GM18861 (cell line): ENCODE data around the gene PTPN20.
"Not testable (repeated sequence)": the region's sequence is repeated elsewhere in the genome, so short reads cannot be mapped to it uniquely, and the experiment has no call there.

Experiments used
- ATAC-seq: cut with Tn5 transposase; IDR thresholded peaks from one replicate; pipeline ENCODE4 v1.9.1; 2021; ENCODE audit not compliant: unreplicated experiment

PTPN20 gene, protein sequence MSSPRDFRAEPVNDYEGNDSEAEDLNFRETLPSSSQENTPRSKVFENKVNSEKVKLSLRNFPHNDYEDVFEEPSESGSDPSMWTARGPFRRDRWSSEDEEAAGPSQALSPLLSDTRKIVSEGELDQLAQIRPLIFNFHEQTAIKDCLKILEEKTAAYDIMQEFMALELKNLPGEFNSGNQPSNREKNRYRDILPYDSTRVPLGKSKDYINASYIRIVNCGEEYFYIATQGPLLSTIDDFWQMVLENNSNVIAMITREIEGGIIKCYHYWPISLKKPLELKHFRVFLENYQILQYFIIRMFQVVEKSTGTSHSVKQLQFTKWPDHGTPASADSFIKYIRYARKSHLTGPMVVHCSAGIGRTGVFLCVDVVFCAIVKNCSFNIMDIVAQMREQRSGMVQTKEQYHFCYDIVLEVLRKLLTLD

GRCh38 chr10:46911144-46911876 is at the start of gene PTPN20:
Gene PTPN20 (plus strand): TSS chr10:46911428. CDS start chr10:46932500, 21,072 bp downstream.
- ATAC-seq, result not testable (repeated sequence)

- not testable (repeated sequence) for ATAC-seq
Measured at GRCh38 chr10:46869716-46870115, 41.5 kb upstream of the PTPN20 start.

DNA sequence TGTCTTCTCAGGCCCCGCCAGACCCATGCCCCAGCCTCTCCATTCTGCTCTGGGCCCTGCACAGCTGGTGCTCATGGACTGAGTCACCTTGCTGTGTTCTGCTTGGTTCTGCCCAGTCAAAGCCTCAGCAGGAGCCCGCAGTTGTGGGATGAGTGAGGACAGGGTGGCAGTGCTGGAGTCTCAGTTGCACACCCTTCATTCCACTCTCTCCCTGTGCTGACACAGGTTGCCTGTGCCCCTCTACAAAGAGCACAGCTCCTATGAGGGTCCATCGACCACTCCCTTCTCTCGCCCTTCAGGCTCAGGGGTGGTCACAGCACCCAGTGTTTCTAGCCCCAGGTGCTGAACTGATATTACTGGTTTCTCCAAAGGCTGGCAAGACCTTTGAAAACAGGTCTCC is 39.6 kb upstream of the PTPN20 start:
- not testable (repeated sequence) for ATAC-seq

- ATAC-seq, result not testable (repeated sequence)
Measured at GRCh38 chr10:46875304-46875703, 35.9 kb upstream of the PTPN20 start.

DNA sequence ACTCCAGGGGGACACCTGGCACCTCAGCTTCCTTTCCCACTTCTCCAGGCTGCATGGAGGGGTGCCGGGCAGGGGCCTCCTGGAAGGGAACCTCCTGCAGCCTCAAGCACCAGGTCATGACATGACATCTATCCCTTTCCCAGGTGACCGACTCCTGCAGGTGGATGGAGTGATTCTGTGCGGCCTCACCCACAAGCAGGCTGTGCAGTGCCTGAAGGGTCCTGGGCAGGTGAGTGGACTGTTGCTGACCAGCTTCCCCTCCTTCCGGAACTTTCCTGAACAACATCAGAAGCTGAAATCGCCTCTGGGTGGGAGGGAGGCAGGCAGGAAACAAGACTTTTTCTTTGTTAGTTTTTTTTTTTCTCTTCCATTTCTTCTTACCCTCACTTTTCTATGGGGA is 34.5 kb upstream of the PTPN20 start:
- not testable (repeated sequence) for ATAC-seq

- not testable (repeated sequence) for ATAC-seq
Measured at GRCh38 chr10:46878761-46879160, 32.5 kb upstream of the PTPN20 start.

GRCh38 chr10:46890813-46891611 is 20.2 kb upstream of the PTPN20 start:
- ATAC-seq, result not testable (repeated sequence)

GRCh38 chr10:46896762-46897692 is 14.2 kb upstream of the PTPN20 start:
- not testable (repeated sequence) for ATAC-seq

- ATAC-seq, result not testable (repeated sequence)
Measured at GRCh38 chr10:46901247-46901646, 10.0 kb upstream of the PTPN20 start.

DNA sequence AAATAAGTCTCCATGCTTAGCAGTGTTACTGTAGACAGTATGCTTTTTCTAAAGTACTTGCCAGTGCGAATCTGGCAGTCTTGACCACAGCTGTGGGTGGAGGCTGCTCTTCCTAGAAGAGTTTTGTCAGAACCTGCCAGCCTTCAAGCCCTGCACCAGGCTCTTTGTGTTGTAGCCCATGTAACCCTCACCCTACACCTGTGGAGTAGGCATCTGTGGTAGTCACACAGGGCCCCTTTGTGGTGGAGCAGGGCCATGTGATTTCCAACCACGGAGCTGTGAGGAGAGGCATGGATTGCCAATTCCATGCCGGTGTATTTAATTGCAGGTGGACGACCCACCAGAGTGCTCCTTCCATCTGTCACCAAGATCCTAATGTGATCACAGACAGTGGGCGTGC is 7.4 kb upstream of the PTPN20 start:
- not testable (repeated sequence) for ATAC-seq

- ATAC-seq, result not testable (repeated sequence)
Measured at GRCh38 chr10:46906359-46906758, 4.9 kb upstream of the PTPN20 start.

- not testable (repeated sequence) for ATAC-seq
Measured at GRCh38 chr10:46907185-46908117, 3.8 kb upstream of the PTPN20 start.

DNA sequence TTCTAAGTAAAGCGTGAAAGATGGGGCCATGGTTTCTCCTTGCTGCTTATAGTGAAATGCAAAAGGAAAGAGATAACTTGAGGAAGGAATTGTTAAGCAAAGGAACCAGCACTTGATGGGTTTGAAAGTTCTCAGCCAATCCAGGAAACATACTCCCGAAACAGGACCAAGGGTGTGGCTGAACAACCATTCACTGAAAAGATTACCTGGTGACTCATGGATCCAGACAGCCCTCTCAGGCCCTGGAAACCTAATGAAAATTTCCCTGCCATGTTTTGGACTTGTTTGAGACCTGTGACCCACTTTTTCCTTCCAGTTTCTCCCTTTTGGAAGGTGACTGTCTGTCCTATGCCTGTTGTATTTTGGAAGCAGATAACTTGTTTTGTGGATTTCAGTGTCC is 11.3 kb downstream of the PTPN20 start:
- ATAC-seq, result not testable (repeated sequence)

DNA sequence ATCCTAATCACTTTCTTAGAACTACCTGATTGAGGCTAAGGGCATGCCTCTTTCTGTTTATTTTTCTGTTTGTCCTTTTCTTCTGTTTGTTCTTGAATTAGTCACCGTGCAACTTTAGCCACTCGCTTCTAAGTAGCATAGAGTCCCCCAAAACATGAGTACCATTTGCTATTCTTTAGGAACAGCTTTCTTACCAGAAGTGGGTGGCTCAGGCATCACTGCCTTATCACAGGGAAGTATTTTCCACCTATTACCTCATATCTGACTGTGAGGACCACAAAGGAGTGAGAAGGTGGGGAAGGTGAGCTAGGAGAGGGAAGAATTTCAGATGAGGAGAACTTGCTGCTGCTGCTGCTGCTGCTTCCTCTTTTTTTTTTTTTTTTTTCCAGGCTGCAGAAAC is 13.9 kb downstream of the PTPN20 start:
- ATAC-seq, result not testable (repeated sequence)

DNA sequence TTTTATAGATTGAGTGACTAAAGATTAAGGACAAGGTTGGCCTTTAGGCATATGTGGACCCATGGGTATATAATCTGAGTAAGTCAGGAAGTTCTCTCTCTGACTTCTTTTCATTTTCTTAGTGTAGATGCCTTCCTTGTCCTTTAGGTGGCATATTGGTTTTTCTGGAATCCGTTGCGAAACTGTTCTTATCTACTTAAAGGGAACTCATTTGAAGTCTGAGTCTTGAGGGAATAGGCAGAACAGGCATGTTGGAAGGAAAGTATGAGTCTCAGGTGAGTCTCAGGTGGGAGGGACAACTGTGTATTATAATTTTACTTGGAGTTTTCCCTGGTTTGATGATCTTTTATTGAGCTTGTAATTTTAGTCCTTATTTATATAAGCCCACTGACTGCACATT is 14.6 kb downstream of the PTPN20 start:
- not testable (repeated sequence) for ATAC-seq

- ATAC-seq, result not testable (repeated sequence)
Measured at GRCh38 chr10:46928810-46929209, 17.6 kb downstream of the PTPN20 start.

DNA sequence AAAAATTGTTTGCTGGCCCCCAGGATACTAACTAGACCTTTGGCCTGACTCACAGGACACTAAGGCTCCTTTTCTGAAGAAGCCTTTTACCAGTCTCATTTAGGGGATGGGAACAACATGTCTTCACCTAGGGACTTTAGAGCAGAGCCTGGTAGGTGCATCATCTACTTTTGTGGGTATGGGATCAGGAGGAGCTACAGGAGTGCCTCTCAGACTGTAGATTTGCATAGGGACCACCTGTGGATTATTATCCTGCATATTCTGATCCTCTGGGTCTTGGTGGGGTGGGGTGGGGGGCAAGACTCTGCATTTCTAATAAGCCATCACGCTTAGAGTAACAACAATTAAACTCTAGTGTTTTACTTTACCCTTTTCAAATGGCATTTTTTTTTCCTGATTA is 21.2 kb downstream of the PTPN20 start:
- ATAC-seq, result not testable (repeated sequence)

DNA sequence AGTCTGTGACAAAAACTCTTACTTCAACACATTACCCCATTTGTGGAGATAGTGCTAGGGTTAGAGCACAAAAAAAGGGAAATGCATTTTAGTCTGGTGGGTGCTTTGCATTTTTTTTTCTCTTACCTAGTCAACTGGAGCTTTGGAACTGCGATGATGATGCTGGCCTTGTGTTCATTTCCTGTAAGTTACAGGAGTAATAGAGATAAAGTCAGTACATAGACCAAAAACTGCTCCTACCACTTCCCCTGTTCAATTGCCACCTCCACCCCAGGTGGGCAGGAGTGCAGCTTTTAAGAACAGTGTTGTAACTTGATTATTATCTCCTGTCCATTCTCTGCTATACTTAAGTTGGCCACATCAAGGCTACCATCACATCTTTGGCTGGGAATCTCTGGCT is 29.9 kb downstream of the PTPN20 start:
- not testable (repeated sequence) for ATAC-seq
